SK-N-SH (cell line): ENCODE results near the gene UNC13B.

Experiments used
- MXI1 ChIP-seq: IDR thresholded peaks from 2 replicates; pipeline ENCODE4 v1.6.1; 2012; ENCODE audit warnings: mild to moderate bottlenecking, low read depth, low read length, improper control_type of control experiment
- RCOR1 ChIP-seq: fragments of 150-350 bp; IDR thresholded peaks from 2 replicates; pipeline ENCODE4 v1.6.1; 2017; ENCODE audit warnings: antibody characterized with exemption, low read length

GRCh38 chr9:35404865-35405264 lies 243.1 kb downstream of the UNC13B start:
- no peak for TF ChIP-seq MXI1
- TF ChIP-seq RCOR1: no peak
